NCI-H82 (cell line): ENCODE measurements around the gene NTNG1.
A peak's percentile ranks its signal among the peaks of the same experiment; 100 is the strongest.

Experiments
- DNase-seq: peaks from one replicate; lab custom pipeline; 2025; lab: John Stamatoyannopoulos, UW

NTNG1 gene

GRCh38 chr1:107328087-107328486 is 187.2 kb downstream of the NTNG1 start:
- peak; percentile 94 for DNase-seq

- DNase-seq = no peak
Observed at GRCh38 chr1:107339775-107340174, 198.9 kb downstream of the NTNG1 start.

- DNase-seq = no peak
Observed at GRCh38 chr1:107342316-107342715, 201.5 kb downstream of the NTNG1 start.

GRCh38 chr1:107342768-107343167 is 201.9 kb downstream of the NTNG1 start:
- DNase-seq = no peak

GRCh38 chr1:107343601-107344000 is 202.8 kb downstream of the NTNG1 start:
- DNase-seq = no peak

GRCh38 chr1:107344268-107344760 is 203.5 kb downstream of the NTNG1 start:
- DNase-seq = no peak

GRCh38 chr1:107344836-107345235 is 204.0 kb downstream of the NTNG1 start:
- no peak for DNase-seq

- DNase-seq = no peak
Observed at GRCh38 chr1:107352850-107353249, 212.0 kb downstream of the NTNG1 start.

GRCh38 chr1:107357376-107357775 is 216.5 kb downstream of the NTNG1 start:
- DNase-seq = no peak

GRCh38 chr1:107358619-107359327 is 217.9 kb downstream of the NTNG1 start:
- DNase-seq = peak; percentile 69

GRCh38 chr1:107359472-107360241 is 218.8 kb downstream of the NTNG1 start:
- DNase-seq = no peak

GRCh38 chr1:107362468-107363140 is 221.8 kb downstream of the NTNG1 start:
- no peak for DNase-seq

- DNase-seq = no peak
Observed at GRCh38 chr1:107363154-107363553, 222.3 kb downstream of the NTNG1 start.

GRCh38 chr1:107365527-107366240 is 224.8 kb downstream of the NTNG1 start:
- no peak for DNase-seq

GRCh38 chr1:107378426-107378825 is 237.6 kb downstream of the NTNG1 start:
- DNase-seq = no peak

GRCh38 chr1:107378866-107379265 is 238.0 kb downstream of the NTNG1 start:
- no peak for DNase-seq

GRCh38 chr1:107379826-107380225 is 239.0 kb downstream of the NTNG1 start:
- no peak for DNase-seq

- DNase-seq = no peak
Observed at GRCh38 chr1:107389410-107390396, 248.9 kb downstream of the NTNG1 start.

- DNase-seq = no peak
Observed at GRCh38 chr1:107394301-107394700, 253.5 kb downstream of the NTNG1 start.

GRCh38 chr1:107401704-107402103 is 260.9 kb downstream of the NTNG1 start:
- no peak for DNase-seq

- no peak for DNase-seq
Observed at GRCh38 chr1:107404756-107405155, 263.9 kb downstream of the NTNG1 start.
